WTC11 (cell line): Measurements from ENCODE around the gene SLC25A21. TPM values are rescaled to one million over a fixed set of nuclear protein-coding genes. Genes with fewer than 3 reads are reported as not detected.
A peak's percentile ranks its signal among the peaks of the same experiment; 100 is the strongest.

Source experiments
- ATAC-seq: fragments of 200-7000 bp; cut with Tn5 transposase; 2 replicates; pipeline ENCODE4 v1.10.0; 2021; ENCODE audit warnings: mild to moderate bottlenecking, moderate library complexity
- Bru-seq: library from RNA; stranded (reverse); fragments of 400-500 nt; gene quantifications from one replicate; lab custom pipeline; 2021; lab: Mats Ljungman, UMichigan
- CTCF ChIA-PET: fragments of 300-600 bp; sonication (Branson Sonifier 250); formaldehyde crosslinking; loops from one replicate; lab custom pipeline; 2021; ENCODE audit warnings: antibody characterized with exemption; lab: Charles Lee
- POLR2A ChIA-PET: fragments of 350-600 bp; sonication (Branson Sonifier 250); formaldehyde crosslinking; loops from one replicate; lab custom pipeline; 2021; ENCODE audit warnings: antibody characterized with exemption; lab: Charles Lee
- DNase-seq: peaks from one replicate; pipeline ENCODE4 v3.0.0; 2021; ENCODE audit warnings: low spot score
- H3K27ac Mint-ChIP-seq: 2 replicates; pipeline ENCODE4 v1.8.0; 2021; ENCODE audit warnings: mixed read lengths
- H3K27me3 Mint-ChIP-seq: 2 replicates; pipeline ENCODE4 v1.8.0; 2021; ENCODE audit warnings: low read depth, mild to moderate bottlenecking, moderate library complexity, mixed read lengths
- H3K36me3 Mint-ChIP-seq: 2 replicates; pipeline ENCODE4 v1.8.0; 2021; ENCODE audit warnings: mixed read lengths
- H3K4me1 Mint-ChIP-seq: 2 replicates; pipeline ENCODE4 v1.8.0; 2022; ENCODE audit warnings: mixed read lengths
- H3K4me3 Mint-ChIP-seq: 2 replicates; pipeline ENCODE4 v1.8.0; 2021; ENCODE audit warnings: mild to moderate bottlenecking, moderate library complexity, mixed read lengths
- H3K9me3 Mint-ChIP-seq: 2 replicates; pipeline ENCODE4 v1.8.0; 2021; ENCODE audit warnings: mixed read lengths
- ATF1 ChIP-seq: sonication (generic); formaldehyde crosslinking; IDR thresholded peaks from 2 replicates; pipeline ENCODE4 v1.8.1; 2023; ENCODE audit warnings: mild to moderate bottlenecking, moderate library complexity, missing genetic modification reagents
- CREM ChIP-seq: sonication (generic); formaldehyde crosslinking; IDR thresholded peaks from 2 replicates; pipeline ENCODE4 v1.8.1; 2022; ENCODE audit warnings: mild to moderate bottlenecking, missing genetic modification reagents, moderate library complexity
- EMX1 ChIP-seq: fragments of 250-450 bp; sonication (Bioruptor Pico); IDR thresholded peaks from 2 replicates; pipeline ENCODE4 v1.8.0; 2021; ENCODE audit warnings: mild to moderate bottlenecking
- ESRRA ChIP-seq: sonication (generic); formaldehyde crosslinking; IDR thresholded peaks from 2 replicates; pipeline ENCODE4 v1.8.1; 2022; ENCODE audit warnings: mild to moderate bottlenecking, missing genetic modification reagents, borderline replicate concordance
- FOXP1 ChIP-seq: sonication (generic); formaldehyde crosslinking; IDR thresholded peaks from 2 replicates; pipeline ENCODE4 v1.8.0; 2022; ENCODE audit warnings: missing genetic modification reagents, mild to moderate bottlenecking, moderate library complexity, borderline replicate concordance
- GABPB1 ChIP-seq: sonication (generic); formaldehyde crosslinking; IDR thresholded peaks from 2 replicates; pipeline ENCODE4 v1.8.1; 2023; ENCODE audit warnings: mild to moderate bottlenecking, missing genetic modification reagents
- GRHL2 ChIP-seq: fragments of 250-450 bp; sonication (Bioruptor Pico); IDR thresholded peaks from 2 replicates; pipeline ENCODE4 v1.8.0; 2022; ENCODE audit warnings: mild to moderate bottlenecking, moderate library complexity; ENCODE audit not compliant: insufficient replicate concordance, severe bottlenecking
- HMGA2 ChIP-seq: fragments of 250-450 bp; sonication (Bioruptor Pico); IDR thresholded peaks from 2 replicates; pipeline ENCODE4 v1.4.0; 2021; ENCODE audit warnings: mild to moderate bottlenecking, moderate library complexity
- JAZF1 ChIP-seq: fragments of 250-450 bp; sonication (Bioruptor Pico); IDR thresholded peaks from 2 replicates; pipeline ENCODE4 v1.9.0; 2021; ENCODE audit warnings: moderate library complexity, mild to moderate bottlenecking, inconsistent platforms
- JUN ChIP-seq: sonication (generic); formaldehyde crosslinking; IDR thresholded peaks from 2 replicates; pipeline ENCODE4 v1.8.0; 2023; ENCODE audit warnings: mild to moderate bottlenecking, missing genetic modification reagents
- MYBL2 ChIP-seq: sonication (generic); formaldehyde crosslinking; IDR thresholded peaks from 2 replicates; pipeline ENCODE4 v1.8.1; 2023; ENCODE audit warnings: mild to moderate bottlenecking, moderate library complexity, missing genetic modification reagents
- NFATC4 ChIP-seq: fragments of 250-450 bp; sonication (Bioruptor Pico); IDR thresholded peaks from 2 replicates; pipeline ENCODE4 v1.9.0; 2021; ENCODE audit warnings: mild to moderate bottlenecking
- NR2C2 ChIP-seq: sonication (generic); formaldehyde crosslinking; IDR thresholded peaks from 2 replicates; pipeline ENCODE4 v1.8.0; 2022; ENCODE audit warnings: mild to moderate bottlenecking, missing genetic modification reagents
- RELA ChIP-seq: sonication (generic); formaldehyde crosslinking; IDR thresholded peaks from 2 replicates; pipeline ENCODE4 v1.8.1; 2022; ENCODE audit warnings: missing genetic modification reagents, mild to moderate bottlenecking, borderline replicate concordance
- TEAD4 ChIP-seq: sonication (generic); formaldehyde crosslinking; IDR thresholded peaks from 2 replicates; pipeline ENCODE4 v1.8.0; 2022; ENCODE audit warnings: mild to moderate bottlenecking, missing genetic modification reagents
- TP53 ChIP-seq: sonication (generic); formaldehyde crosslinking; IDR thresholded peaks from 2 replicates; pipeline ENCODE4 v1.8.1; 2023; ENCODE audit warnings: mild to moderate bottlenecking, missing genetic modification reagents
- ZNF232 ChIP-seq: sonication (generic); formaldehyde crosslinking; IDR thresholded peaks from 2 replicates; pipeline ENCODE4 v1.8.0; 2022; ENCODE audit warnings: mild to moderate bottlenecking, missing genetic modification reagents
- ZNF317 ChIP-seq: sonication (generic); formaldehyde crosslinking; IDR thresholded peaks from 2 replicates; pipeline ENCODE4 v1.8.1; 2023; ENCODE audit warnings: low read depth, mild to moderate bottlenecking, moderate library complexity, missing genetic modification reagents, borderline replicate concordance
- ZNF671 ChIP-seq: fragments of 250-450 bp; sonication (Bioruptor Pico); IDR thresholded peaks from 2 replicates; pipeline ENCODE4 v1.8.0; 2021; ENCODE audit warnings: mild to moderate bottlenecking
- long read RNA-seq, 3 experiments: library from RNA in 1 of 3; library from capped mRNA in 1 of 3; library from polyadenylated mRNA in 1 of 3; unstranded in 2 of 3; stranded (forward) in 1 of 3; transcript quantifications; one replicate each; pipeline ENCODE4 v2.0.0, GENCODE V29; 2021
- total RNA-seq: library from RNA; stranded (reverse); gene quantifications from 3 replicates; pipeline ENCODE4 v1.2.3, GENCODE V29; 2021
- TF ChIP-seq, protein P1 (sequence below): fragments of 250-450 bp; sonication (Bioruptor Pico); IDR thresholded peaks from 2 replicates; pipeline ENCODE4 v1.8.0; 2021; ENCODE audit warnings: mild to moderate bottlenecking
- TF ChIP-seq, protein P2 (sequence below): sonication (generic); formaldehyde crosslinking; IDR thresholded peaks from 2 replicates; pipeline ENCODE4 v1.8.0; 2022; ENCODE audit warnings: mild to moderate bottlenecking, missing genetic modification reagents
- TF ChIP-seq, protein P3 (sequence below): sonication (generic); formaldehyde crosslinking; IDR thresholded peaks from 2 replicates; pipeline ENCODE4 v1.8.1; 2022; ENCODE audit warnings: mild to moderate bottlenecking, missing genetic modification reagents, moderate library complexity, borderline replicate concordance
- TF ChIP-seq, protein P4 (sequence below): fragments of 200-600 bp; IDR thresholded peaks from 2 replicates; pipeline ENCODE4 v1.8.0; 2022; ENCODE audit warnings: antibody characterized with exemption
- TF ChIP-seq, protein P5 (sequence below): fragments of 250-450 bp; sonication (Bioruptor Pico); conservative IDR thresholded peaks from 2 replicates; pipeline ENCODE4 v1.9.0; 2021; ENCODE audit warnings: mild to moderate bottlenecking
- TF ChIP-seq, protein P6 (sequence below): sonication (generic); formaldehyde crosslinking; IDR thresholded peaks from 2 replicates; pipeline ENCODE4 v1.8.1; 2022; ENCODE audit warnings: mild to moderate bottlenecking, moderate library complexity, missing genetic modification reagents

SLC25A21 gene
- total RNA-seq (3.8 to 8.2 TPM (median 6.0 TPM) in 3 replicates), Bru-seq, nascent RNA (percentile 55 among the genes with signal in this experiment)
- long read RNA-seq, experiment 1, partial matches to known transcripts: 11 of 16 reads
- long read RNA-seq, experiment 1, other reads (novel, unspliced or antisense): 5 of 16 reads
- long read RNA-seq, experiment 2, partial matches to known transcripts: 2 of 3 reads
- long read RNA-seq, experiment 2, other reads (novel, unspliced or antisense): 1 of 3 reads
- long read RNA-seq, experiment 3, partial matches to known transcripts: 3 of 6 reads
- long read RNA-seq, experiment 3, other reads (novel, unspliced or antisense): 3 of 6 reads

DNA sequence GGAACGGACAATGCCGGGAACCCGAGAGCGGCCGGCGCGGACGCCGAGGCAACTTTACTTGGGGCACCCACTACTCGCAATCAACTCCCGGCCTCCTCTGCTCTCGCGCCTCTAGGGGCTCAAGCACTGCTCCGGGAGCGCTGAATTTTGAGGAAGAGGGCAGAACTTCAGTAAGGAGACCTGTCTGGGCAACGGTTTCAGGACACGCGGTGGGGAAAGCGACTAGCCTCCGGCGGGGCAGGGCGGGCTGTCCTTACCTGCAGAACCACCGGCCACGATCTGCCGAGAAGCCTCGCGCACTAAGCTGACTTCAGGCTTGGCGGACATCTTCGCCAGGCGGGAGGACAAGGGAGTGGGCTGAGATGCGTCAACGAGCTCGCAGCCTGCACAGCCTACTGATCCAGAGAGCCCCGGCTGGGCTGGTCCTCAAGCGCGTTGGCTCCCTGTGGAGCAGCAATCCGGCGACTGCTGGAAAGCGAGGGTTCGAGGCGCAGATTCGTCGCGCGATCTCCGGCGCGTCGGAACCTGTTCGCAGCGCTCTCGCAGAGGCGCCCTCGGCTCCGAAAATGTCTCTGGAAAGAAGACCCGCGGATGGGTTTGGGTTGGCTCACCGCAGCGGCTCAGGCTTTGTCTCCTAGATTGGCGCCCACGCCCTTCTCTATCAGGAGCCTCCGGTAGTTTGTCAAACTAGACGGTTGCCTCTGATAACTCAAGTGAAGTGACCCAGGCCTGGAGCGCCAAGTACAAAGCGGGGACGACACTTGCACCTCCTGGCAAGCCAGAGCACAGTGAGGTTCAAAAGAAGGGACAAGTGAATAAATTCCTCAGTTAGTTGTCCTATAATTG, at the start of gene SLC25A21:
Gene SLC25A21, minus strand, starts transcription at position 583 of the 846 bp plus-strand sequence.
- DNase-seq (peak; percentile 81), ATAC-seq (peak; percentile 73)
- Mint-ChIP-seq H3K27me3 (no peaks in the 10 kb centered on the region), H3K4me3 (peak within 1 kb of the TSS; percentile 86), H3K27ac (peak within 1 kb of the TSS; percentile 98), H3K4me1 (peaks cover 42% of the 10 kb centered on the region), H3K9me3 (no peaks in the 10 kb centered on the region), H3K36me3 (no peaks in the 10 kb centered on the region)
- POLR2A ChIA-PET: interaction anchor here (0.5 to 1.5 kb wide), 9 partner anchors 11 to 1076 kb away, joined by 3 to 7 read pairs (median 3); partner anchors contain the start of gene MIPOL1
- CTCF ChIA-PET: interaction anchor here (0.7 to 1.0 kb wide), 2 partner anchors 16 to 22 kb away, joined by 3 read pairs; no protein-coding TSS in a partner anchor
- 0 out of 2 replicates have a peak, but pooled peaks have one; percentile 3 for TF ChIP-seq HMGA2
- TF ChIP-seq FOXP1: peak; percentile 85; the same call in 1 of the 2 replicates
- TF ChIP-seq ZNF671 (CRISPR knock-in tag): no peak
- peak; percentile 54 for TF ChIP-seq ZNF232 (CRISPR knock-in tag)
- TF ChIP-seq, protein P1, sequence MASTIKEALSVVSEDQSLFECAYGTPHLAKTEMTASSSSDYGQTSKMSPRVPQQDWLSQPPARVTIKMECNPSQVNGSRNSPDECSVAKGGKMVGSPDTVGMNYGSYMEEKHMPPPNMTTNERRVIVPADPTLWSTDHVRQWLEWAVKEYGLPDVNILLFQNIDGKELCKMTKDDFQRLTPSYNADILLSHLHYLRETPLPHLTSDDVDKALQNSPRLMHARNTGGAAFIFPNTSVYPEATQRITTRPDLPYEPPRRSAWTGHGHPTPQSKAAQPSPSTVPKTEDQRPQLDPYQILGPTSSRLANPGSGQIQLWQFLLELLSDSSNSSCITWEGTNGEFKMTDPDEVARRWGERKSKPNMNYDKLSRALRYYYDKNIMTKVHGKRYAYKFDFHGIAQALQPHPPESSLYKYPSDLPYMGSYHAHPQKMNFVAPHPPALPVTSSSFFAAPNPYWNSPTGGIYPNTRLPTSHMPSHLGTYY: peak; percentile 80
- TF ChIP-seq MYBL2: no peak; the same call in 1 of the 2 replicates
- no peak for TF ChIP-seq ZNF317 (CRISPR knock-in tag)
- TF ChIP-seq, protein P2, sequence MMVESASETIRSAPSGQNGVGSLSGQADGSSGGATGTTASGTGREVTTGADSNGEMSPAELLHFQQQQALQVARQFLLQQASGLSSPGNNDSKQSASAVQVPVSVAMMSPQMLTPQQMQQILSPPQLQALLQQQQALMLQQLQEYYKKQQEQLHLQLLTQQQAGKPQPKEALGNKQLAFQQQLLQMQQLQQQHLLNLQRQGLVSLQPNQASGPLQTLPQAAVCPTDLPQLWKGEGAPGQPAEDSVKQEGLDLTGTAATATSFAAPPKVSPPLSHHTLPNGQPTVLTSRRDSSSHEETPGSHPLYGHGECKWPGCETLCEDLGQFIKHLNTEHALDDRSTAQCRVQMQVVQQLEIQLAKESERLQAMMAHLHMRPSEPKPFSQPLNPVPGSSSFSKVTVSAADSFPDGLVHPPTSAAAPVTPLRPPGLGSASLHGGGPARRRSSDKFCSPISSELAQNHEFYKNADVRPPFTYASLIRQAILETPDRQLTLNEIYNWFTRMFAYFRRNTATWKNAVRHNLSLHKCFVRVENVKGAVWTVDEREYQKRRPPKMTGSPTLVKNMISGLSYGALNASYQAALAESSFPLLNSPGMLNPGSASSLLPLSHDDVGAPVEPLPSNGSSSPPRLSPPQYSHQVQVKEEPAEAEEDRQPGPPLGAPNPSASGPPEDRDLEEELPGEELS (CRISPR knock-in tag): peak; percentile 25; the same call in 1 of the 2 replicates
- TF ChIP-seq RELA (CRISPR knock-in tag): peak; percentile 44; the same call in 1 of the 2 replicates
- peak; percentile 82; the same call in 1 of the 2 replicates for TF ChIP-seq TP53 (CRISPR knock-in tag)
- 0 out of 2 replicates have a peak, but pooled peaks have one; percentile 34 for TF ChIP-seq NR2C2
- peak; percentile 94 for TF ChIP-seq GABPB1 (CRISPR knock-in tag)
- TF ChIP-seq ESRRA (CRISPR knock-in tag): peak; percentile 76; the same call in 1 of the 2 replicates
- no peak for TF ChIP-seq GRHL2 (CRISPR knock-in tag)
- no peak for TF ChIP-seq JAZF1
- TF ChIP-seq CREM (CRISPR knock-in tag): 0 out of 2 replicates have a peak, but pooled peaks have one; percentile 61
- no peak for TF ChIP-seq ATF1 (CRISPR knock-in tag)
- TF ChIP-seq NFATC4 (CRISPR knock-in tag): no peak
- TF ChIP-seq TEAD4 (CRISPR knock-in tag): 0 out of 2 replicates have a peak, but pooled peaks have one; percentile 52
- TF ChIP-seq JUN (CRISPR knock-in tag): peak; percentile 41; the same call in 1 of the 2 replicates
- no peak for TF ChIP-seq EMX1 (CRISPR knock-in tag)
- TF ChIP-seq, protein P3, sequence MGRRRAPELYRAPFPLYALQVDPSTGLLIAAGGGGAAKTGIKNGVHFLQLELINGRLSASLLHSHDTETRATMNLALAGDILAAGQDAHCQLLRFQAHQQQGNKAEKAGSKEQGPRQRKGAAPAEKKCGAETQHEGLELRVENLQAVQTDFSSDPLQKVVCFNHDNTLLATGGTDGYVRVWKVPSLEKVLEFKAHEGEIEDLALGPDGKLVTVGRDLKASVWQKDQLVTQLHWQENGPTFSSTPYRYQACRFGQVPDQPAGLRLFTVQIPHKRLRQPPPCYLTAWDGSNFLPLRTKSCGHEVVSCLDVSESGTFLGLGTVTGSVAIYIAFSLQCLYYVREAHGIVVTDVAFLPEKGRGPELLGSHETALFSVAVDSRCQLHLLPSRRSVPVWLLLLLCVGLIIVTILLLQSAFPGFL (CRISPR knock-in tag): peak; percentile 86; the same call in 1 of the 2 replicates
- TF ChIP-seq, protein P4, sequence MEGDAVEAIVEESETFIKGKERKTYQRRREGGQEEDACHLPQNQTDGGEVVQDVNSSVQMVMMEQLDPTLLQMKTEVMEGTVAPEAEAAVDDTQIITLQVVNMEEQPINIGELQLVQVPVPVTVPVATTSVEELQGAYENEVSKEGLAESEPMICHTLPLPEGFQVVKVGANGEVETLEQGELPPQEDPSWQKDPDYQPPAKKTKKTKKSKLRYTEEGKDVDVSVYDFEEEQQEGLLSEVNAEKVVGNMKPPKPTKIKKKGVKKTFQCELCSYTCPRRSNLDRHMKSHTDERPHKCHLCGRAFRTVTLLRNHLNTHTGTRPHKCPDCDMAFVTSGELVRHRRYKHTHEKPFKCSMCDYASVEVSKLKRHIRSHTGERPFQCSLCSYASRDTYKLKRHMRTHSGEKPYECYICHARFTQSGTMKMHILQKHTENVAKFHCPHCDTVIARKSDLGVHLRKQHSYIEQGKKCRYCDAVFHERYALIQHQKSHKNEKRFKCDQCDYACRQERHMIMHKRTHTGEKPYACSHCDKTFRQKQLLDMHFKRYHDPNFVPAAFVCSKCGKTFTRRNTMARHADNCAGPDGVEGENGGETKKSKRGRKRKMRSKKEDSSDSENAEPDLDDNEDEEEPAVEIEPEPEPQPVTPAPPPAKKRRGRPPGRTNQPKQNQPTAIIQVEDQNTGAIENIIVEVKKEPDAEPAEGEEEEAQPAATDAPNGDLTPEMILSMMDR: no peak
- TF ChIP-seq, protein P5, sequence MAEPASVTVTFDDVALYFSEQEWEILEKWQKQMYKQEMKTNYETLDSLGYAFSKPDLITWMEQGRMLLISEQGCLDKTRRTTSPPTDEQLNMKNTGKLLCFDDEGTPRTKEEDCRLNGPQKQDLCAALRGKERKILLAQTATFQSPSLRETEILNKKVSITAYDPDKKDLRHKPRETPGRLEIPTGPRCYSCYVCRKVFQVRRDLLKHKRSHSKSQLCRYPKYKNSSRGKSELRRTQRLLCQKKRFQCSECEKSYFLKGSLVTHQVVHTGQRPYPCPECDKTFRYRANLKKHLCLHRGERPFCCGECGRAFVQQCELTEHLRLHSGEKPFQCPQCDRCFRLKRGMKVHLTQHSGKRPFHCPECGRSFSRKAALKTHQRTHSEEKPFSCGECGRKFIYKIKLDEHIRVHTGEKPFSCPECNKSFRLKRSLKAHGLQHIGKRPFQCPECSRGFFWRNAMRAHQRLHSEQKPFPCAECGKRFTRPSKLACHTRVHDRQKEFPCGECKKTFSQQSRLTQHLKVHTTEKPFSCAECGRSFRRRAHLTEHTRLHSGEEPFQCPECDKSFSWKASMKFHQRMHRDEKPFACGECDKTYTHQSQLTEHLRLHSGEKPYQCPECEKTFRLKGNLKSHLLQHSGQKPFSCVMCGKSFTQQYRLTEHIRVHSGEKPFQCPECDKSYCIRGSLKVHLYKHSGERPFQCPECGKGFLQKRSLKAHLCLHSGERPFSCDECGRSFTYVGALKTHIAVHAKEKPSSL (CRISPR knock-in tag): no peak
- TF ChIP-seq, protein P6, sequence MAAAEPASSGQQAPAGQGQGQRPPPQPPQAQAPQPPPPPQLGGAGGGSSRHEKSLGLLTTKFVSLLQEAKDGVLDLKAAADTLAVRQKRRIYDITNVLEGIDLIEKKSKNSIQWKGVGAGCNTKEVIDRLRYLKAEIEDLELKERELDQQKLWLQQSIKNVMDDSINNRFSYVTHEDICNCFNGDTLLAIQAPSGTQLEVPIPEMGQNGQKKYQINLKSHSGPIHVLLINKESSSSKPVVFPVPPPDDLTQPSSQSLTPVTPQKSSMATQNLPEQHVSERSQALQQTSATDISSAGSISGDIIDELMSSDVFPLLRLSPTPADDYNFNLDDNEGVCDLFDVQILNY (CRISPR knock-in tag): peak; percentile 54; the same call in 1 of the 2 replicates
